ENCODE results near the gene SOD1. TPM values are rescaled to one million over a fixed set of nuclear protein-coding genes. Genes with fewer than 3 reads are reported as not detected.

The SOD1 gene
- total RNA-seq, 1 experiment from 2014 or later: 380 TPM

DNA sequence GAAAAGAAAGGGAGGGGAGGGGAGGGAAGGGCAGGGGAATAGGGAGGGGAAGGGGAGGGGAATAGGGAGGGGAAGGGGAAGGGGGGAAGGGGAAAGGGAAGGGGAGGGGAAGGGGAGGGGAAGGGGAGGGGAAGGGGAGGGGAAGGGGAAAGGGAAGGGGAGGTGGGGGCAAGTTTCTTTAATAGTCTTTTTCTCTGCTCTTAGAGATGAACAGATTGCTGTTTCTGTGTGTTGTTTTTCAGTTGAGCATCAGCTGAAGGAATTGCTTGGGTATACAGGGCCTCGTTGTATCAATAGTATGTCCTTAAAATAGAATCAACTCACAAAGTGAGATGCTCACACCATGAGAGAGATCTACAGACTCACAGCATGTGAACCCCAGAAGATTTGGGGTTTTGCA, 44.8 kb upstream of the SOD1 start:
- Histone ChIP-seq H3K27me3 (replicated peaks; ENCODE audit: insufficient read depth, low read depth, low read length, poor library complexity) (no peaks in the 10 kb centered on the region), H3K36me3 (ENCODE audit: insufficient read depth, low read length, poor library complexity, severe bottlenecking) (no peaks in the 10 kb centered on the region), H3K27ac (ENCODE audit: low read depth, low read length, poor library complexity, severe bottlenecking) (no peak overlapping the region), H3K4me1 (ENCODE audit: insufficient read depth, low read length, poor library complexity, severe bottlenecking) (no peaks in the 10 kb centered on the region), H3K9me3 (ENCODE audit: low read depth, low read length, poor library complexity, severe bottlenecking) (no peaks in the 10 kb centered on the region), H3K4me3 (ENCODE audit: low read depth, low read length, poor library complexity, severe bottlenecking) (no peak overlapping the region)
- ChIA-PET CTCF (no interaction called here), POLR2A (ENCODE audit: low non-redundant PET) (no interaction called here)
- no TSS peak for BruUV-seq (replicated peaks)
- intact Hi-C loops (cut with micrococcal nuclease; ENCODE audit: unreplicated experiment): no loop called here
- no peak for DNase-seq (ENCODE audit: low spot score)
- TF ChIP-seq EZH2 (IDR thresholded peaks at IDR 0.05; ENCODE audit: borderline replicate concordance, low read depth, low read length, poor library complexity, severe bottlenecking): no peak
- TF ChIP-seq, protein P1, sequence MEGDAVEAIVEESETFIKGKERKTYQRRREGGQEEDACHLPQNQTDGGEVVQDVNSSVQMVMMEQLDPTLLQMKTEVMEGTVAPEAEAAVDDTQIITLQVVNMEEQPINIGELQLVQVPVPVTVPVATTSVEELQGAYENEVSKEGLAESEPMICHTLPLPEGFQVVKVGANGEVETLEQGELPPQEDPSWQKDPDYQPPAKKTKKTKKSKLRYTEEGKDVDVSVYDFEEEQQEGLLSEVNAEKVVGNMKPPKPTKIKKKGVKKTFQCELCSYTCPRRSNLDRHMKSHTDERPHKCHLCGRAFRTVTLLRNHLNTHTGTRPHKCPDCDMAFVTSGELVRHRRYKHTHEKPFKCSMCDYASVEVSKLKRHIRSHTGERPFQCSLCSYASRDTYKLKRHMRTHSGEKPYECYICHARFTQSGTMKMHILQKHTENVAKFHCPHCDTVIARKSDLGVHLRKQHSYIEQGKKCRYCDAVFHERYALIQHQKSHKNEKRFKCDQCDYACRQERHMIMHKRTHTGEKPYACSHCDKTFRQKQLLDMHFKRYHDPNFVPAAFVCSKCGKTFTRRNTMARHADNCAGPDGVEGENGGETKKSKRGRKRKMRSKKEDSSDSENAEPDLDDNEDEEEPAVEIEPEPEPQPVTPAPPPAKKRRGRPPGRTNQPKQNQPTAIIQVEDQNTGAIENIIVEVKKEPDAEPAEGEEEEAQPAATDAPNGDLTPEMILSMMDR (conservative IDR thresholded peaks at IDR 0.05; ENCODE audit: low read depth, low read length): no peak

- H3K4me1 ChIP-seq (ENCODE audit: insufficient read depth, low read length, poor library complexity, severe bottlenecking): no peaks in the 10 kb centered on the region
- POLR2A ChIA-PET (ENCODE audit: low non-redundant PET): no interaction called here
- no peaks in the 10 kb centered on the region for H3K36me3 ChIP-seq (ENCODE audit: insufficient read depth, low read length, poor library complexity, severe bottlenecking)
- CTCF ChIA-PET: no interaction called here
- intact Hi-C loops (cut with micrococcal nuclease; ENCODE audit: unreplicated experiment): no loop called here
- no peak overlapping the region for H3K4me3 ChIP-seq (ENCODE audit: low read depth, low read length, poor library complexity, severe bottlenecking)
- H3K27me3 ChIP-seq (replicated peaks; ENCODE audit: insufficient read depth, low read depth, low read length, poor library complexity): no peaks in the 10 kb centered on the region
- no peaks in the 10 kb centered on the region for H3K9me3 ChIP-seq (ENCODE audit: low read depth, low read length, poor library complexity, severe bottlenecking)
- no peak overlapping the region for H3K27ac ChIP-seq (ENCODE audit: low read depth, low read length, poor library complexity, severe bottlenecking)
- no TSS peak for BruUV-seq (replicated peaks)
- DNase-seq (ENCODE audit: low spot score): no peak
- TF ChIP-seq, protein P1 (conservative IDR thresholded peaks at IDR 0.05; ENCODE audit: low read depth, low read length): no peak
- no peak for TF ChIP-seq EZH2 (IDR thresholded peaks at IDR 0.05; ENCODE audit: borderline replicate concordance, low read depth, low read length, poor library complexity, severe bottlenecking)
Observed at GRCh38 chr21:31616216-31616615, 43.3 kb upstream of the SOD1 start.

GRCh38 chr21:31618696-31619430, 40.6 kb upstream of the SOD1 start:
- DNase-seq (ENCODE audit: low spot score): no peak
- POLR2A ChIA-PET (ENCODE audit: low non-redundant PET): no interaction called here
- Histone ChIP-seq H3K4me1 (ENCODE audit: insufficient read depth, low read length, poor library complexity, severe bottlenecking) (no peaks in the 10 kb centered on the region), H3K4me3 (ENCODE audit: low read depth, low read length, poor library complexity, severe bottlenecking) (no peak overlapping the region), H3K27ac (ENCODE audit: low read depth, low read length, poor library complexity, severe bottlenecking) (no peak overlapping the region), H3K36me3 (ENCODE audit: insufficient read depth, low read length, poor library complexity, severe bottlenecking) (no peaks in the 10 kb centered on the region), H3K27me3 (replicated peaks; ENCODE audit: insufficient read depth, low read depth, low read length, poor library complexity) (no peaks in the 10 kb centered on the region), H3K9me3 (ENCODE audit: low read depth, low read length, poor library complexity, severe bottlenecking) (no peaks in the 10 kb centered on the region)
- BruUV-seq (replicated peaks): no TSS peak
- CTCF ChIA-PET: no interaction called here
- no peak for TF ChIP-seq EZH2 (IDR thresholded peaks at IDR 0.05; ENCODE audit: borderline replicate concordance, low read depth, low read length, poor library complexity, severe bottlenecking)
- TF ChIP-seq, protein P1 (conservative IDR thresholded peaks at IDR 0.05; ENCODE audit: low read depth, low read length): no peak
- intact Hi-C loops (cut with micrococcal nuclease; ENCODE audit: unreplicated experiment): no loop called here

Measured in A673 (cell line).